Keratinocyte (primary cell): ENCODE data around the gene R3HDM2. TPM values are rescaled to one million over a fixed set of nuclear protein-coding genes. Genes with fewer than 3 reads are reported as not detected.

Source experiments
- DNase-seq: peaks from one replicate; pipeline ENCODE4 v3.0.0-alpha.2; 2011; ENCODE audit warnings: low read depth, missing footprints, low spot score
- FAIRE-seq: peaks from 2 replicates; lab custom pipeline; 2011; peaks lifted over from hg19 to GRCh38; lab: Jason Lieb, UNC
- H2AFZ ChIP-seq: 2 replicates; pipeline ENCODE4 v1.6.0; 2012; ENCODE audit warnings: low read length, control low read depth, inconsistent platforms; ENCODE audit not compliant: control insufficient read depth
- H3K27ac ChIP-seq: 2 replicates; pipeline ENCODE4 v1.5.1; 2011; ENCODE audit warnings: low read length; ENCODE audit not compliant: control insufficient read depth, insufficient read depth
- H3K27me3 ChIP-seq: 3 replicates; pipeline ENCODE4 v1.6.0; 2011; ENCODE audit warnings: low read length; ENCODE audit not compliant: control insufficient read depth, insufficient read depth; ENCODE audit errors: extremely low read depth
- H3K36me3 ChIP-seq, 2 experiments: 2 replicates in 1 of 2; 3 replicates in 1 of 2; pipeline ENCODE4 v1.5.1; 2011; ENCODE audit warnings: low read length in 2 of 2, mild to moderate bottlenecking in 1 of 2; ENCODE audit not compliant: control insufficient read depth in 2 of 2, insufficient read depth in 2 of 2; ENCODE audit errors: extremely low read depth in 1 of 2
- H3K4me1 ChIP-seq: 3 replicates; pipeline ENCODE4 v1.5.1; 2011; ENCODE audit warnings: low read length; ENCODE audit not compliant: control insufficient read depth, insufficient read depth; ENCODE audit errors: extremely low read depth
- H3K4me2 ChIP-seq: 3 replicates; pipeline ENCODE4 v1.6.0; 2011; ENCODE audit warnings: low read depth, low read length; ENCODE audit not compliant: control insufficient read depth, insufficient read depth; ENCODE audit errors: extremely low read depth
- H3K4me3 ChIP-seq, 3 experiments: fragments of 200-600 bp in 1 of 3; sonication (generic) in 1 of 3; 2 replicates in 2 of 3; 3 replicates in 1 of 3; pipeline ENCODE4 v1.5.1; 2011 to 2016; ENCODE audit warnings: low read length in 3 of 3, mild to moderate bottlenecking in 3 of 3, control low read depth in 2 of 3, inconsistent platforms in 1 of 3, low read depth in 1 of 3, mixed read lengths in 1 of 3, mixed run types in 1 of 3, moderate library complexity in 1 of 3; ENCODE audit not compliant: control insufficient read depth in 2 of 3, insufficient read depth in 2 of 3; ENCODE audit errors: extremely low read depth in 1 of 3
- H3K79me2 ChIP-seq: 2 replicates; pipeline ENCODE4 v1.6.0; 2012; ENCODE audit warnings: low read length; ENCODE audit not compliant: control insufficient read depth, insufficient read depth
- H3K9ac ChIP-seq: 3 replicates; pipeline ENCODE4 v1.6.0; 2011; ENCODE audit warnings: low read length; ENCODE audit not compliant: control insufficient read depth, insufficient read depth; ENCODE audit errors: extremely low read depth
- H3K9me1 ChIP-seq: 3 replicates; pipeline ENCODE4 v1.6.0; 2011; ENCODE audit warnings: low read length; ENCODE audit not compliant: control insufficient read depth, insufficient read depth; ENCODE audit errors: extremely low read depth
- H3K9me3 ChIP-seq: 2 replicates; pipeline ENCODE4 v1.5.1; 2012; ENCODE audit warnings: low read depth, low read length; ENCODE audit not compliant: control insufficient read depth
- H4K20me1 ChIP-seq: 3 replicates; pipeline ENCODE4 v1.6.0; 2011; ENCODE audit warnings: low read length; ENCODE audit not compliant: control insufficient read depth, insufficient read depth; ENCODE audit errors: extremely low read depth
- EZH2 ChIP-seq: IDR thresholded peaks from one replicate; pipeline ENCODE4 v1.6.1; 2012; ENCODE audit warnings: inconsistent platforms, mild to moderate bottlenecking, low read length, moderate library complexity
- dilution Hi-C: fragments of 300-500 bp; cut with MboI; formaldehyde crosslinking; loops from one replicate; pipeline ENCODE4 v1.7.0; 2020; ENCODE audit warnings: low sequenced_read_pairs; ENCODE audit not compliant: extremely low pct_ligation_motif_present
- polyA plus RNA-seq, 5 experiments: library from polyadenylated mRNA; depleted of rRNA in 3 of 5; stranded (reverse) in 3 of 5; stranded (forward) in 1 of 5; unstranded in 1 of 5; fragments of >200 nt; gene quantifications; 1 replicate in 1 of 5; 2 replicates in 3 of 5; 3 replicates in 1 of 5; pipeline versions ENCODE4 v1.2.1 to v1.2.3, GENCODE V29; 2011 to 2012; ENCODE audit warnings: missing spikeins in 2 of 5, low read depth in 1 of 5, low replicate concordance in 1 of 5
- TF ChIP-seq, protein P1 (sequence below), 3 experiments: IDR thresholded peaks in 1 of 3; conservative IDR thresholded peaks in 1 of 3; optimal IDR thresholded peaks in 1 of 3; 2 replicates in 2 of 3; 3 replicates in 1 of 3; pipeline versions ENCODE3 to v1.5.1; 2011; ENCODE audit warnings: low read length in 3 of 3, mild to moderate bottlenecking in 3 of 3, moderate library complexity in 2 of 3, control low read depth in 1 of 3, inconsistent platforms in 1 of 3; ENCODE audit not compliant: insufficient read depth in 2 of 3; ENCODE audit errors: extremely low read depth in 1 of 3

R3HDM2 gene
- polyA plus RNA-seq, 1 donor (not counting 4 experiments of a cell fraction or from before 2014, with no cell fraction given): 11.1 TPM

DNA sequence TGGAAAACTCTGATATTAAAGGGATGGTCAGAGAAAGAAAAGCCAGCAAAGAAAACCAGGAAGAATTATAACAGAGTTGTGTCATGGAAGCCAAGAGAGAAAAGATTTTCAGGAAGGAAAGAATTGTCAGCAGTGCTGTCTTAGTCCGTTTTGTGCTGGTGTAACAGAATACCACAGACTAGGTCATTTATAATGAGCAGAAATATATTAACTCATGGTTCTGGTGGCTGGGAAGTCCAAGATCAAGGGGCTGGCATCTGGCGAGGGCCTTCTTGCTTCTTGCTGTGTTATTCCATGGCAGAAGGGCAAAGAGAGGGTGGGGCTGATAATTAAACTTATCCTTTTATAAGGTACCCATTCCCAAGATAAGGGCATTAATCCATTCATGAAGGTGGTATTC, 17.8 kb upstream of the R3HDM2 start:
- dilution Hi-C loops: no loop called here
- no peak for TF ChIP-seq EZH2
- TF ChIP-seq, protein P1, sequence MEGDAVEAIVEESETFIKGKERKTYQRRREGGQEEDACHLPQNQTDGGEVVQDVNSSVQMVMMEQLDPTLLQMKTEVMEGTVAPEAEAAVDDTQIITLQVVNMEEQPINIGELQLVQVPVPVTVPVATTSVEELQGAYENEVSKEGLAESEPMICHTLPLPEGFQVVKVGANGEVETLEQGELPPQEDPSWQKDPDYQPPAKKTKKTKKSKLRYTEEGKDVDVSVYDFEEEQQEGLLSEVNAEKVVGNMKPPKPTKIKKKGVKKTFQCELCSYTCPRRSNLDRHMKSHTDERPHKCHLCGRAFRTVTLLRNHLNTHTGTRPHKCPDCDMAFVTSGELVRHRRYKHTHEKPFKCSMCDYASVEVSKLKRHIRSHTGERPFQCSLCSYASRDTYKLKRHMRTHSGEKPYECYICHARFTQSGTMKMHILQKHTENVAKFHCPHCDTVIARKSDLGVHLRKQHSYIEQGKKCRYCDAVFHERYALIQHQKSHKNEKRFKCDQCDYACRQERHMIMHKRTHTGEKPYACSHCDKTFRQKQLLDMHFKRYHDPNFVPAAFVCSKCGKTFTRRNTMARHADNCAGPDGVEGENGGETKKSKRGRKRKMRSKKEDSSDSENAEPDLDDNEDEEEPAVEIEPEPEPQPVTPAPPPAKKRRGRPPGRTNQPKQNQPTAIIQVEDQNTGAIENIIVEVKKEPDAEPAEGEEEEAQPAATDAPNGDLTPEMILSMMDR (optimal IDR thresholded peaks at IDR 0.05 in 1 of 3, IDR thresholded peaks at IDR 0.05 in 1 of 3, conservative IDR thresholded peaks at IDR 0.05 in 1 of 3; ENCODE audit: extremely low read depth in 1 of 3, insufficient read depth in 2 of 3, low read length in 3 of 3): no peak

GRCh38 chr12:57446292-57446960, 15.6 kb upstream of the R3HDM2 start:
- H3K9me3 ChIP-seq: no peaks in the 10 kb centered on the region
- dilution Hi-C loops: no loop called here
- no peaks in the 10 kb centered on the region for H3K9me1 ChIP-seq
- no peak for TF ChIP-seq EZH2
- TF ChIP-seq, protein P1 (optimal IDR thresholded peaks at IDR 0.05 in 1 of 3, IDR thresholded peaks at IDR 0.05 in 1 of 3, conservative IDR thresholded peaks at IDR 0.05 in 1 of 3; ENCODE audit: extremely low read depth in 1 of 3, insufficient read depth in 2 of 3, low read length in 3 of 3): no peak
- H3K27ac ChIP-seq: no peak overlapping the region
- no peaks in the 10 kb centered on the region for H3K36me3 ChIP-seq
- no peak overlapping the region for H3K4me2 ChIP-seq
- H3K27me3 ChIP-seq: peaks cover 4% of the 10 kb centered on the region
- no peaks in the 10 kb centered on the region for H4K20me1 ChIP-seq
- no peaks in the 10 kb centered on the region for H3K79me2 ChIP-seq
- DNase-seq (no peak), FAIRE-seq (no peak)
- H2AFZ ChIP-seq: no peak overlapping the region
- no peak overlapping the region for H3K4me3 ChIP-seq
- H3K4me1 ChIP-seq: no peaks in the 10 kb centered on the region
- H3K9ac ChIP-seq: no peak overlapping the region

More for the DNA sequence above, 17.8 kb upstream of the R3HDM2 start:
- H3K9me3 ChIP-seq: no peaks in the 10 kb centered on the region
- H3K4me3 ChIP-seq: no peak overlapping the region
- H3K9me1 ChIP-seq: no peaks in the 10 kb centered on the region
- DNase-seq (no peak), FAIRE-seq (no peak)
- H2AFZ ChIP-seq: no peak overlapping the region
- no peak overlapping the region for H3K27ac ChIP-seq
- H4K20me1 ChIP-seq: no peaks in the 10 kb centered on the region
- no peaks in the 10 kb centered on the region for H3K4me1 ChIP-seq
- peaks cover 7% of the 10 kb centered on the region for H3K27me3 ChIP-seq
- no peak overlapping the region for H3K4me2 ChIP-seq
- no peak overlapping the region for H3K9ac ChIP-seq
- no peaks in the 10 kb centered on the region for H3K79me2 ChIP-seq
- no peaks in the 10 kb centered on the region for H3K36me3 ChIP-seq
